ENCODE measurements around the gene ADSS1.
A peak's percentile ranks its signal among the peaks of the same experiment; 100 is the strongest.

Gene ADSS1

GRCh38 chr14:104795781-104796686 is 72.0 kb downstream of the ADSS1 start:
- peak; percentile 45 for DNase-seq (ENCODE audit: low spot score)

- DNase-seq (ENCODE audit: low spot score), result no peak
Measured at GRCh38 chr14:104796687-104797081, 72.7 kb downstream of the ADSS1 start.

All from activated CD4-positive, alpha-beta T cell treated with anti-CD3 and anti-CD28 coated beads, Interleukin-2, Interleukin-4, amounts not matched to agents 100 ng/mL and 50 ng/mL, durations not matched to agents 16 hours and 8 hours (primary cell).